ENCODE results near the gene DDN. TPM values are rescaled to one million over a fixed set of nuclear protein-coding genes. Genes with fewer than 3 reads are reported as not detected.

DDN gene
- total RNA-seq, 1 experiment from 2014 or later, result 0.17 TPM

- Histone ChIP-seq H3K4me2 (no peak overlapping the region), H3K4me1 (replicated peaks; ENCODE audit: insufficient read depth) (no peaks in the 10 kb centered on the region), H3K79me2 (ENCODE audit: low read depth) (no peaks in the 10 kb centered on the region), H4K20me1 (ENCODE audit: insufficient read depth) (peaks cover 16% of the 10 kb centered on the region), H3K36me3 (ENCODE audit: low read depth) (0 out of 2 replicates have a peak, but pooled peaks cover under 1% of the 10 kb centered on the region), H3K27ac (no peak overlapping the region), H3K4me3 (no peak overlapping the region), H3K9me2 (ENCODE audit: insufficient read depth) (no peaks in the 10 kb centered on the region), H3K9me3 (ENCODE audit: insufficient read depth, low read depth) (no peaks in the 10 kb centered on the region), H3K27me3 (ENCODE audit: insufficient read depth, low read depth) (no peaks in the 10 kb centered on the region), H3F3A (ENCODE audit: insufficient read depth, low read depth) (no peaks in the 10 kb centered on the region), H2AFZ (no peak overlapping the region)
- intact Hi-C loops (cut with micrococcal nuclease; ENCODE audit: unreplicated experiment), result no loop called here
- BruUV-seq (replicated peaks), result no TSS peak
- POLR2A ChIA-PET (ENCODE audit: unreplicated experiment), result no interaction called here
- no peak for DNase-seq
- CTCF ChIA-PET, result no interaction called here
- TF ChIP-seq, protein P1, sequence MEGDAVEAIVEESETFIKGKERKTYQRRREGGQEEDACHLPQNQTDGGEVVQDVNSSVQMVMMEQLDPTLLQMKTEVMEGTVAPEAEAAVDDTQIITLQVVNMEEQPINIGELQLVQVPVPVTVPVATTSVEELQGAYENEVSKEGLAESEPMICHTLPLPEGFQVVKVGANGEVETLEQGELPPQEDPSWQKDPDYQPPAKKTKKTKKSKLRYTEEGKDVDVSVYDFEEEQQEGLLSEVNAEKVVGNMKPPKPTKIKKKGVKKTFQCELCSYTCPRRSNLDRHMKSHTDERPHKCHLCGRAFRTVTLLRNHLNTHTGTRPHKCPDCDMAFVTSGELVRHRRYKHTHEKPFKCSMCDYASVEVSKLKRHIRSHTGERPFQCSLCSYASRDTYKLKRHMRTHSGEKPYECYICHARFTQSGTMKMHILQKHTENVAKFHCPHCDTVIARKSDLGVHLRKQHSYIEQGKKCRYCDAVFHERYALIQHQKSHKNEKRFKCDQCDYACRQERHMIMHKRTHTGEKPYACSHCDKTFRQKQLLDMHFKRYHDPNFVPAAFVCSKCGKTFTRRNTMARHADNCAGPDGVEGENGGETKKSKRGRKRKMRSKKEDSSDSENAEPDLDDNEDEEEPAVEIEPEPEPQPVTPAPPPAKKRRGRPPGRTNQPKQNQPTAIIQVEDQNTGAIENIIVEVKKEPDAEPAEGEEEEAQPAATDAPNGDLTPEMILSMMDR (conservative IDR thresholded peaks at IDR 0.05), result no peak
- TF ChIP-seq EZH2 (IDR thresholded peaks at IDR 0.05; ENCODE audit: low read depth), result no peak
Observed at GRCh38 chr12:49031573-49032161, 32.5 kb upstream of the DDN start.

GRCh38 chr12:49030714-49031572 lies 31.8 kb upstream of the DDN start:
- intact Hi-C loops (cut with micrococcal nuclease; ENCODE audit: unreplicated experiment), result no loop called here
- Histone ChIP-seq H3K27ac (no peak overlapping the region), H3K27me3 (ENCODE audit: insufficient read depth, low read depth) (no peaks in the 10 kb centered on the region), H3K9me3 (ENCODE audit: insufficient read depth, low read depth) (no peaks in the 10 kb centered on the region), H3K4me2 (no peak overlapping the region), H3K4me1 (replicated peaks; ENCODE audit: insufficient read depth) (no peaks in the 10 kb centered on the region), H3F3A (ENCODE audit: insufficient read depth, low read depth) (no peaks in the 10 kb centered on the region; the same call in 1 of the 2 replicates), H3K79me2 (ENCODE audit: low read depth) (no peaks in the 10 kb centered on the region), H4K20me1 (ENCODE audit: insufficient read depth) (peaks cover 13% of the 10 kb centered on the region), H3K9me2 (ENCODE audit: insufficient read depth) (no peaks in the 10 kb centered on the region), H3K4me3 (no peak overlapping the region), H3K36me3 (ENCODE audit: low read depth) (no peaks in the 10 kb centered on the region), H2AFZ (no peak overlapping the region)
- CTCF ChIA-PET, result no interaction called here
- BruUV-seq (replicated peaks), result no TSS peak
- TF ChIP-seq, protein P1 (conservative IDR thresholded peaks at IDR 0.05), result no peak
- TF ChIP-seq EZH2 (IDR thresholded peaks at IDR 0.05; ENCODE audit: low read depth), result no peak
- POLR2A ChIA-PET (ENCODE audit: unreplicated experiment), result no interaction called here
- DNase-seq, result no peak

- Histone ChIP-seq H3K36me3 (ENCODE audit: low read depth) (0 out of 2 replicates have a peak, but pooled peaks cover 5% of the 10 kb centered on the region), H3K9me3 (ENCODE audit: insufficient read depth, low read depth) (no peaks in the 10 kb centered on the region), H2AFZ (no peak overlapping the region), H4K20me1 (ENCODE audit: insufficient read depth) (peaks cover 5% of the 10 kb centered on the region), H3K4me3 (no peak overlapping the region), H3K4me2 (no peak overlapping the region), H3K9me2 (ENCODE audit: insufficient read depth) (no peaks in the 10 kb centered on the region), H3K4me1 (replicated peaks; ENCODE audit: insufficient read depth) (no peaks in the 10 kb centered on the region), H3K27me3 (ENCODE audit: insufficient read depth, low read depth) (no peaks in the 10 kb centered on the region), H3K79me2 (ENCODE audit: low read depth) (no peaks in the 10 kb centered on the region), H3K27ac (no peak overlapping the region), H3F3A (ENCODE audit: insufficient read depth, low read depth) (no peaks in the 10 kb centered on the region; the same call in 1 of the 2 replicates)
- CTCF ChIA-PET, result interaction anchor here (0.6 kb wide), 2 partner anchors 43 to 84 kb away, joined by 6 to 9 read pairs; no protein-coding TSS in a partner anchor
- POLR2A ChIA-PET (ENCODE audit: unreplicated experiment), result no interaction called here
- TF ChIP-seq EZH2 (IDR thresholded peaks at IDR 0.05; ENCODE audit: low read depth), result no peak
- TF ChIP-seq, protein P1 (conservative IDR thresholded peaks at IDR 0.05), result no peak
- BruUV-seq (replicated peaks), result no TSS peak
- intact Hi-C loops (cut with micrococcal nuclease; ENCODE audit: unreplicated experiment), result no loop called here
- no peak for DNase-seq
Observed at GRCh38 chr12:49030119-49030518, 30.9 kb upstream of the DDN start.

All from PC-9 (cell line).